Measurements from ENCODE around the gene ST8SIA5. TPM values are rescaled to one million over a fixed set of nuclear protein-coding genes. Genes with fewer than 3 reads are reported as not detected.
"Not testable (repeated sequence)": the region's sequence is repeated elsewhere in the genome, so short reads cannot be mapped to it uniquely, and the experiment has no call there.

The ST8SIA5 gene, protein sequence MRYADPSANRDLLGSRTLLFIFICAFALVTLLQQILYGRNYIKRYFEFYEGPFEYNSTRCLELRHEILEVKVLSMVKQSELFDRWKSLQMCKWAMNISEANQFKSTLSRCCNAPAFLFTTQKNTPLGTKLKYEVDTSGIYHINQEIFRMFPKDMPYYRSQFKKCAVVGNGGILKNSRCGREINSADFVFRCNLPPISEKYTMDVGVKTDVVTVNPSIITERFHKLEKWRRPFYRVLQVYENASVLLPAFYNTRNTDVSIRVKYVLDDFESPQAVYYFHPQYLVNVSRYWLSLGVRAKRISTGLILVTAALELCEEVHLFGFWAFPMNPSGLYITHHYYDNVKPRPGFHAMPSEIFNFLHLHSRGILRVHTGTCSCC
- total RNA-seq: 5.4 TPM
- long read RNA-seq, full-length matches to known transcripts: 6 of 8 reads
- long read RNA-seq, partial matches to known transcripts: 0 of 8 reads
- long read RNA-seq, other reads (novel, unspliced or antisense): 2 of 8 reads

DNA sequence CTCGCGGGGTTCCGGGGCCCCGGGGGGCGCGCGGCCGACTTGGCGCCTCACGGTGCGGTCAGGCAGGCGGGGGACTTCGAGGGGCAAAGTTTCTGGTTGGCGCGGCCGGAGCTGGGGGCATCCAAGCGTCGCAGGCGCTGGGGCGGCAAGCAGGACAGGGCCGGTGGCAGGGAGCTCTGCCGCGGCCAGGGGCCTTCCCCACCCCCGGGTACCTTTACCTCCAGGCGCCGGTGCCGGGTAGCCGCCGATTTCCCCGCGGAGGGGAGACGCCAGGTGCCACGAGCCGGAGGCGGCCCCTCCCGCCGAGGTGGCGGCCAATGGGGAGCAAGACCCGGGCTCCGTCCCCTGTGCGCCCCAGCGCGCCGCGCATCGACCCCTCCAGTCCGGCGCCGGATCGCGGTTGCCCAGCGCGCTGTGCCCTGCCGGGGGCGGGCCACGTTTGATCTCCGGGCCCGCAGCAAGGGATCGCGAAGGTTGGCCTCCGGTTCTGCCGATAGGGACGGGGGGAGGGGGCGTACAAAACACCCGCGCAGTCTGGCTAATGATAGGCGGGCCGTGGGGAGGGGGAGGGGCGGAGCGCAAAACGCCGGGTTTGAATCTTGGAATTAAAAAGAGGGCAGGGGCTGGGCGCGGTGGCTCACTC, at the start of gene ST8SIA5:
Gene ST8SIA5 (minus strand): TSS at position 495 of the 643 bp plus-strand sequence. CDS start 545 bp downstream, outside the sequence.
- peak; percentile 63 for ATAC-seq

DNA sequence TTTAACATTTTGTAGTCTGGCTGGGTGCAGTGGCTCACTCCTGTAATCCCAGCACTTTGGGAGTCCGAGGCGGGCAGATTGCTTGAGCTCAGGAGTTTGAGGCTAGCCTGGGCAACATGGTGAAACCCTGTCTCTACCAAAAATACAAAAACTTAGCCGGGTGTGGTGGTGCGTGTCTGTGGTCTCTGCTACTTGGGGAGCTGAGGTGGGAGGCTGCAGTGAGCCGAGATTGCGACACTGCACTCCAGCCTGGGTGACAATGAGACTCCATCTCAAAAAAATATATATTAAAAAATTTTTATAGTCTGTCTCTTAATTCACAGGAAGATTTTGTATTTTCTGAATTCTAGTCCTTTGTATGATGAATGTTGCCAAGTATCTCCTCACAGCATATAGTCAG, 39.1 kb upstream of the ST8SIA5 start:
- ATAC-seq; DNase-seq; intact Hi-C loops (cut with micrococcal nuclease): not testable (repeated sequence)

More for the DNA sequence above, at the start of gene ST8SIA5:
- peak; percentile 54 for DNase-seq
- intact Hi-C loops (cut with micrococcal nuclease): no loop called here

DNA sequence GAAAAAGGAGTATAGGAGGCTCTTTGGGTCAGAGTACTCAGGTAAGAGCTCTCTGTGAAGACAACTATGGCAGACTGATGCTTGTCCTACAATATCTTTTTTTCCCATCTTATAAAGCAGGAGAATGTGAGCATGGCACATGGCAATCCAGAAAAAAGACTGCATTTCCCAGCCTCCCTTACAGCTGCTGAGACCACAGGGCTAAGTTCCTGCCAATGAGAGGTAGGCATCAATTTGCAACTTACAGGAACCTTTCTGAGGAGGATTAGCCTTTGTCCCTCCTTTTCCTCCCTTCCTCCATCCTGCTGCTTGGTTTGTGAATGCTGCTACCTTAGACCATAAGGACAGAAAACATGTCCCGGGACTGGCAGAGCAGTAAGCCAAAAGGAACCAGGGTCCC, 37.8 kb upstream of the ST8SIA5 start:
- intact Hi-C loops (cut with micrococcal nuclease): no loop called here
- ATAC-seq (no peak), DNase-seq (no peak)

DNA sequence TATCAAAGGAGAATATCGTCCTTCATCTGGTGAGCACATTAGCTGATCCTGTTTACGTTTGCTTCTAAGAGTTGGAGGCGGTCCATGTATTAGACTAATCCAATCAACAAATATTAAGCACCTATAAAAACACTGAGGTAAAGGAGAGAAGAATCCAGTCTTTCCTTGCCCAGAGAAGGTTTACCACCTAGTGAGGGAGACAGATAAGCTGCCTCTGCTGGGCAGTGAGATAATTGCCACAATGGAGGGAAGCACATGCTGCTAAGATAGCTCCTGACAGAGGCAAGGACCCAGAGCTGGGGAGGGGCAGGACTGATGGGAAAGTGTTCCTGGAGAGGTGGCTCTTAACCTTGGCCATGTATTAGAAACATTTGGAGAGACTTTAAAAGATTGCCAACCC, 36.7 kb upstream of the ST8SIA5 start:
- intact Hi-C loops (cut with micrococcal nuclease): no loop called here
- no peak for DNase-seq
- peak; percentile 47 for ATAC-seq

DNA sequence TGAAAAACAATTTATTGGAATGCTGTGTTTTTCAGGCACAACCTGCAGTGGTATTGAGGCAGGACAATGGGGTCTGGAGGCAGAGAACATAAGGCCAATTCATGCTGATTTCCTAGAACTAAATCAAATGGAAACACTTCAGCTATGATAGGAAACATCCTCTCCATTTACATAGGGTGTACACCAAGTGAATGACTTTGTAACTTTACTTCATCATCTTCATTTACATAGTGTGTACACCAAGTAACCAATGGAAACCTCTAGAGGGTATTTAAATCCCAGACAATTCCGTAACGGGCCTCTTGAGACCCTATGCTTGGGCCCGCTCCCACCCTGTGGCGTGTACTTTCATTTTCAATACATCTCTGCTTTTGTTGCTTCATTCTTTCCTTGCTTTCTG, 32.2 kb upstream of the ST8SIA5 start:
- intact Hi-C loops (cut with micrococcal nuclease): no loop called here
- ATAC-seq (no peak), DNase-seq (no peak)

DNA sequence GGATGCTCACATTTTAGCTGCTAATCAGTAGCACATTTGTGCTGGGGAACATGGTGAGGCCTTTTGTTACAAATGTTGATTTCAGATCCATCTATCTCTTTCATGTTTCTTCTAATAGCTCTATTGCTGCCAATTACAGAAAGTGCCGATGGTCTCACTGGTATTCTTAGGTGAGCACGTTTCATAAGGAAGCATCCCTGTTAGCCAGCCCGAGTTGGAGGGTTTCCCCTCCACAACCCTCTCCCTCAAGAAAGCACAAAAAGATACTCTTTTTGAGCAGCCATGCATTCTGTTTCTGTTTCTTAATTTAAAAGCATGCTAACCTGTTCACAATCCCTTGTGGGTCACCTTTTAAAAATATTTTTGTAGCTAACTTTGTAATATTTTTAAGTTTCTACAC, 30.8 kb upstream of the ST8SIA5 start:
- intact Hi-C loops (cut with micrococcal nuclease): no loop called here
- ATAC-seq: no peak
- DNase-seq: no peak

DNA sequence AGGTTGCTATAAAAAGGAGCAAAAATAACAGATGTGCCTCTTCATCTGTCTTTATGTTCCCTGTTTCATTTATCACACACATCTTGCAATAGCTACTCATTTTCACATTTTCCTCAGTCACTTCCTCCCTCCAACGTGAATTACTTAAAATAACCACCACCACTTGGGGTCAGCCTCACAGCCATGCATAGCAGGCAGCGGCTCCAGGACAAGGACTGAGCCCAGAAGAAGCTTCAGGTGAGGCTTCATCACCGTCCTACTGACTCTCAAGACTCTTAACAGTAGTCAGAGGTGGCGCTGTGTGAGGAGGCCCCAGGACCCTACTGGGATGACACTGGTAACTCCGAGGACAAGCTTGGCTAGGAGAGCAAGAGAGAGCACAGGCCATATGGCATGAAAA, 15.5 kb upstream of the ST8SIA5 start:
- DNase-seq: no peak
- ATAC-seq: no peak
- intact Hi-C loops (cut with micrococcal nuclease): no loop called here

DNA sequence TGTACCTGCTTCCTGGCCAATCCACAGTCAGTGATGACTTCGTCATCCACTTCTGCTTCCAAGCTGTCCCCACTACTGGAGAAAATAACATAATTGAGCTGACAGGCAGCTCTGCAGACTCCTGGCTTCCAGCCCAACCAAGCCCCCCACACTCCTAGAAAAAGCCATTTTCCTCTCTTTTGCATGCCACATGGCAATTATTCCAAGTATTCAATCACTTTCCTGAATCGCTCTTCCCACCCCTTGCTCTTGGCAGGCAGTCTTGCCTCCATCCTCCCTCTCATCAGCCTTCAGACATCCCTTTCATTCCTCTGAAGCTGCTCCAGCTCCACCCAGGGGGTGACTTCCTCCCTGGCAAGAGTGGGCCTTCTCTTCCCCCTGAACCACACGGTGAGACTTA, 14.3 kb upstream of the ST8SIA5 start:
- intact Hi-C loops (cut with micrococcal nuclease): no loop called here
- ATAC-seq: no peak

DNA sequence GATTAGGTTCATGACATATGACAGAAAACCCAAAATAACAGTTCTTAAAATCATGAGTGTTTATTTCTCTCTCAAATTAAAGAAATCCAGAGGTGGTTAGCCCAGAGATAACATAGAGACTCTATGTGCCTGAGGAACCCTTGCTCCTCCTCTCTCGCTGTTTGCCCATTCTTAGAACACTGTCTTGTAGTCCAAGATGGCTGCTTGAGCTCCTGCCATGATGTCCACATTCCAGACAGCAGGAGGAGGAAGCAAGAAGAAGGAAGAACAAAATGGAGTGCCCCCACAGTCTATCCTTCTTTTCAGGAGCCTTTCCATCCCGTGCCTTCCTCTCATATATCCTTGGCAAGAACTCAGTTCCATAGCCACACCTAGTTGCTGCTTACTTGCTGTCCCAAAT, 13.9 kb upstream of the ST8SIA5 start:
- ATAC-seq (no peak), DNase-seq (no peak)
- intact Hi-C loops (cut with micrococcal nuclease): no loop called here

More for the DNA sequence above, 14.3 kb upstream of the ST8SIA5 start:
- DNase-seq: no peak

DNA sequence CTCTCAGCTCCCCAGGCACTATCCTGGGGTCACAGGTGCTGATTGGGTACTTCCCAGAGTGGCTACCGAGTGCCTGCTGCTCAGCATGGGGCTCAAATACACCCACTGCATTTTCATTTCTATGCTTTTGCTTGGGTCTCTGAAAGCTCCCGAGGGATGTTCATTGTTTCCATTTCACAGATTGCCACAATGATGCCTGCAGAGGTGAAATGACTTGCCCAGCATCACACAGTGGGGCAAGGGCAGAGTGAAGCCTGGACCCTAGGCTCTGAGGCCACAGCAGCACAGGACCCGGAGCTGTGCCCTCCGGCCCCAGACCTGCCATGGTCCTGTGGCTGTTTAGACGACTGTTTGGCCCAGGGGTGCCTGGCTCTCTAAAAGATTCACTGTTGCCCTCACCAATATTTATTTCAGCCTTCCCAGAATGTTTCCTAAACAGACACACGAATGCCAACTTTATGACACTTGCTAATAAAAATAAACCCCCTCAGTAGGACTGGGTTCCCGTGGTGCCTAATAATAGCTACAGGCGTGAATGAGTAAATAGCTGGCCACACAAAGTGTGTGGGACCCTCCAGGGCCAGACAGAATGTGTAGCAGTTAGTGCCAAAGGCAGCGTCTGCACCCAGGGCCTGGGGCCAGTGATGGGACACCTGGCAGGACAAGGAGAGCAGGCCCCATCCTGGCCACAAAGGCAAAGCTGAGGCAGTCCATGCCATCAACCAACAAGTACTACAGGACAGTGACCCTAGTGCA, 11.5 kb upstream of the ST8SIA5 start:
- ATAC-seq (peak; percentile 97), DNase-seq (peak; percentile 81)
- intact Hi-C loops (cut with micrococcal nuclease): no loop called here

DNA sequence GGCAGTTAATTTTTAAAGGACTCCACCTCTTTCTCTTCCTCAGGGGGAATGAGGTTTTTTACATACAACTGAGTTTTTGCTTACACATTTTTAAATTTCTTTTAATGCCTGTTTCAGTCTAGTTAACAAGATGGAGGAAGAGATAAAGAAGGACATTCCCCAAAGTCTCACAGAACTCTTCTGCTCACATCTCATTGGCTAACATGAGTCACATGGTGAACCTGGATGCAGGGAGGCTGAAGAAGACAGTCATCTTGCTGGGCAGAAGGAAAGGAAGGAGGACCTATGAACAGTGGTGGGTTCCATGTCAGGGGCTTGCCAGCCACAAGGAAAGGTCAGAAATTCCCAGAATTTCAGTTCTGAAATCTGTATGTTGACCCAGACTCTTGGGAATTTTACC, 10.4 kb upstream of the ST8SIA5 start:
- intact Hi-C loops (cut with micrococcal nuclease): no loop called here
- DNase-seq (no peak), ATAC-seq (no peak)

DNA sequence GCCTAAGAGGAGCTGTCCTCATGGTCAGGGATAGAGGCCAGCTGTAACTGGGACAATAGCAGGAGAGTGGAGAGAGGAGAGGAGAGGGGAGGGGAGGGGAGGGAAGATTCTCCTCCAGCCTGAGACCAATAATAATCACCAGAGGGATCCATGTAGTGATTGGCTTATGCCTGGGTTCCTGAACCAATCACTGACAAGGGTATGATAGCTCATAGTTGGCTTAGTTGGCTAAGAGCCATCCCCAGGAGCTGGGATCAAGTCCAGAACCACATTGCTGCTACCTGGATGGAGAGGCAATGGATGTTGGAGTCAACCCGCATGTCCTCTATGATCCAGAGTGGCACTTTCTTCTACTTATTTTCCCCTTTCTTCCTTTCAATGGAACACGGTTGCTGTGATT, 7.7 kb upstream of the ST8SIA5 start:
- no peak for ATAC-seq
- intact Hi-C loops (cut with micrococcal nuclease): no loop called here
- no peak for DNase-seq

DNA sequence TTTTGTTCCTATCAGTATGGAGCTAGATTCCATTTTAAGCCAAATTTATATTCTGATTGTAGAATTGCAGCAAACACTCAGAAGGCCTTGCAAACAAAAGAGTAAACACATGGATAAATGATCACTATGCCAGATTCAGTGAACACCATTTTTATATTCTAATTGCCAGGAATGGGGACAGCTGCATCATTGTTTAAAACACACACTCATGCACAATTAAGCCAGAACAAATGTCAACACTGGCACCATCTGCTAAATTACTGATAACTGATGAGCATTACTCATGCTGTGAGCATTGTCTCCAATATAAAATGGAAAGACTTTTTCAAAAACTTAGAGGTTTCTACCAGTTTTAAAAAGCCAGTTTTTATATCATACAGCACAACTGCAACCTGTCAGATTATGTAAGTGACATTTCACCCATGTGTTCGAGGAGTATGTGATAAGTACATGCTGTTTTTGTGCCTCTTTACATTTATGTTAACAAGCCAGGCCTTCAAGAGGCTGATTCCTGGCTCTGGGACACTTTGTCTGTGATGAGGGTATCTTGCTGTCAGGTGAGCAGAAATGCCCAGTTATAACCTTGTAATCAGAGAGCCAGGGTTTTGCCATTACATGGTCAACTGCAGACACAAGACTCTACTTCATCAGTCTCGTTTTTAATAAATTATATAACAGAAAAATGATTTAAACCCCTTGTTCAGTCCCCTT, 4.4 kb upstream of the ST8SIA5 start:
- DNase-seq (no peak), ATAC-seq (peak; percentile 61)
- intact Hi-C loops (cut with micrococcal nuclease): no loop called here

DNA sequence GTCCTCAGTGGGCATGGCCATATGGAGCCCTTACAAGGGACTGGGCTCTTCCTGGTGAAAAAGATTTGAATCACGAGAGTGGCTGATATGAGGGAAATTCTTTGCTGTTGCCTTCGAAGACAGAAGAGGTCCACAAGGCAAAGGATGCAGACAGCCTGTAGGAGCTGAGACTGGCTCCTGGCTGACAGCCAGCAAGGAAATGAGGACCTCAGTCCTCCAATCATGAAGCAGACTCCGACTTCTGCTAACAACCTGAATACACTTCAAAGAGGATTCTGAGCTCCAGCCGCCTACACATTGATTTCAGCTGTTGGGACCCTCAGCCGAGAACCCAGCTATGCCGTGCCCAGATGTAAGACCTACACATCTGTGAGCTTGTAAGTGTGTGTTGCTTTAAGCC, 3.0 kb upstream of the ST8SIA5 start:
- DNase-seq: no peak
- ATAC-seq: no peak
- intact Hi-C loops (cut with micrococcal nuclease): no loop called here

DNA sequence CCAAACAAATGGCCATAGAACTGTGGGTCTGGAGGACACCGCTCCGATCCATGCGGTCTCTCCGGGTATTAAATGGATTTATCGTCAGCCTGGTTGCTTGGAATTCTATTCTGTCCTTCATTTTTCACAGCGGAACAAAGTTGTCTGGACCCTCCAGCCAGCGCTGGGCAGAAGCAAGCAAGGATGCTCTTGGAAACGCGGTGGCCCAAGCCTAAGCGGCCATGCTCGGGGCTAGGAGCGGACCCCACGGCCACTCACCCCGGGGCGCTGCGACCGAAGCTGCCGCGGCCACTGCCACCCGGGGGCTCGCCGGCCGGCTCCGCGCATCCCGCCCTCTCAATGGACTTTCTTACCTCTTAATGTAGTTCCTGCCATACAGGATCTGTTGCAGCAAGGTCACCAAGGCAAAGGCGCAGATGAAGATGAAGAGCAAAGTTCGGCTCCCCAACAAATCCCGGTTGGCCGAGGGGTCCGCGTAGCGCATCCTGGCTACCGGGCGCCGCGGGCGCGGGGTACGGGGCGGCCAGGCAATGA, 761 bp downstream of the ST8SIA5 start:
- ATAC-seq (peak; percentile 14), DNase-seq (no peak)
- intact Hi-C loops (cut with micrococcal nuclease): no loop called here

DNA sequence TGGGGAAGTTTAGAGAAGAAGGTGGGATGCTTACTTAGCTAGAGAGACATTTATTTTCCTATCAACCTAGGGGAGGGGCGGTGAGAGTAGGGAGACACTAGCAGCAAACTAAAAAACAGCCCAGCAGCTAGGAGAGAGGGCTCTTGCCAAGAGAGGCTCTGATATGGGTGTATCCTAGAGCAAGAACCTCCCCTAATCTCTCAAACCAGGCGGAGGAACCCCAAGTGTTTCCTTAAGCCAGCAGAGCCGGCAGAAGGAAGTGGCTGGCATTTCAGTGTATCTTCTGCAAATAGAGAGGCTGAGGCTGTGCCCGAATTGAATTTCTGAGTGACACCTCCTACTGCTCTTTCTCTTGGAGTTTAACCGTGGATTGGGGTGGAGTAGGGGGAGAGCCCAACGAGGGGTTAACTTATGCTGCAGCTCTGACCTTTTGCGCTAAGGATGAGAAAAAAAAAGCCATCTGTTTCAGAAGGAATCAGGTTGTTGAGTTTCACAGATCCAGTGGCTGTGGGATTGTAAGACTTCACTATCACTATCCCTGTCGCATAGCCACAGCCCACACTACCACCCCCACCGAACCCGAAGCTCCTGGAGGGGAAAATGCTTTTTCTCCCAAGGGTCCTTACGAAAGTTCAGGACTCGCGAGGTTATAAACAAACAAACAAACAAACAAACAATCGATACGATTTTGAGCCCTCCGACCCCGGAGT, 1.4 kb downstream of the ST8SIA5 start:
- ATAC-seq: peak; percentile 9
- no peak for DNase-seq
- intact Hi-C loops (cut with micrococcal nuclease): no loop called here

DNA sequence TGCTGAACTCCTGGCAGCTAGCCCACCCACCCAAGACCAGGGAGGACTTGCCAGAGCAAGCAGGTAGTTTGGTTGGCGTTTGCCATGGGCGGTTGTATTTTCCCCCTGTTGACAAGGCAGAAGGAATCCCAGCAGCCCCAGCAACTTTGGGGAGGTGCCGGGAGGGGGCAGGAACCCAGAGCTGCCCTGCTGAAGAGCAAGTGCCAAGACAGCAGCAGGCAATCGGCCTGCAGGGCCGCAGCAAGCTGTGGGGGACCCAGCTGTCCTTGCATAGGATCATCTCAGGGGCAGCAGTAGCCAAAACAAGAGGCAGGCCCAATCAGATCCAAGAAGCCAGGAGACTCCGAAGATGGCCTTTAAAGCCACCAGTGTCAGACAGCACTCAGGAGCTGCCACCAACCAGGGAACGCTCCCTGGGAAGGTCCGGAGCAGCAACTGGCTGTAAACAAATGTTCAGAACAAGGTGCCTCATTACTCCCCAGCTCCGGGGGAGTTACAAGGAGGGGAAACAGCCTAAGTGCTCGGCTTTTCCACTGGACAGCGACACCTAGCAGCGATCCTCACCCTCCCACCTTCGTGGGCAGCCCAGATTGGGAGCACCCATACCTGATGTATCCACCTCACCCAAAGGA, 2.1 kb downstream of the ST8SIA5 start:
- DNase-seq: peak; percentile 32
- intact Hi-C loops (cut with micrococcal nuclease): no loop called here
- ATAC-seq: peak; percentile 49

DNA sequence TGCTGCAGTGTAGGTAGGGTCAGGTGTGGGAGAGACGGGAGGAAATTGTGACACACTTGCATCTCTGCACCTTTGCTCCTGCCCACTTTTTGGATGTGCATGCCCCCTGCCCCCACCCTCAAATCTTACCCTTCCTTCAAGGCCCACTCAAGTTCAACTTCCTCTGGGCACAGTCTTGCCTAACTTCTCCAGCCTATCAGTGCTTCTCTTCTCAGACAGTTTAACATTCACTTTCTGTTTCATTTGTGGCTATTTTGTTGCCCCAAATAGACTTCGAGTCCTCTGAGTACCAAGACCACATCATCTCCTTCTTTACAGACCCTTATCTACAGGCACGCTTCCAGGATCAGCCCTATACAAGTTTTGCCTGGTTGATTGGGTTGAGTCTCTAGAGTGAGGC, 2.7 kb downstream of the ST8SIA5 start:
- no peak for DNase-seq
- intact Hi-C loops (cut with micrococcal nuclease): no loop called here
- ATAC-seq: no peak
